ENCODE results near the gene BGLAP.

Gene BGLAP

DNA sequence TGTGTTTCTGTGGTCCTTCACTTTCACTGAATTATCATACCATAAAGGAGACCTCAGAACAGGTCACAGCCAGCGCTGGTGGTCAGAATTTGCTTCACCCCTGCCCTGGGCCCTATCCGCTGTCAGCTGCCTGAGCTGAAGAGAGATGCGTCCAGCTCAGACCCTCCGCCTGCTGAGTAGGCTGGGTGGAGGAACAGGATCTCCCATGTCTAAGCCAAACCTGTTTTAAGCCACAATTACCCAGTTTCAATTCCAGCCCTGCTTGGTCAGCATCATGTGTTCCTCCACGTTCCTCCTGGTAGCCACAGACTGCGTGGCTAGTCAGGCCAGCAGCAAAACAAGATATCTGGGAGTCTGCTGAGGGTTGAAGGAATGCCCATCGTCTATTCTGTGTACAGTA, 13.5 kb upstream of the BGLAP start:
- DNase-seq, result no peak

DNA sequence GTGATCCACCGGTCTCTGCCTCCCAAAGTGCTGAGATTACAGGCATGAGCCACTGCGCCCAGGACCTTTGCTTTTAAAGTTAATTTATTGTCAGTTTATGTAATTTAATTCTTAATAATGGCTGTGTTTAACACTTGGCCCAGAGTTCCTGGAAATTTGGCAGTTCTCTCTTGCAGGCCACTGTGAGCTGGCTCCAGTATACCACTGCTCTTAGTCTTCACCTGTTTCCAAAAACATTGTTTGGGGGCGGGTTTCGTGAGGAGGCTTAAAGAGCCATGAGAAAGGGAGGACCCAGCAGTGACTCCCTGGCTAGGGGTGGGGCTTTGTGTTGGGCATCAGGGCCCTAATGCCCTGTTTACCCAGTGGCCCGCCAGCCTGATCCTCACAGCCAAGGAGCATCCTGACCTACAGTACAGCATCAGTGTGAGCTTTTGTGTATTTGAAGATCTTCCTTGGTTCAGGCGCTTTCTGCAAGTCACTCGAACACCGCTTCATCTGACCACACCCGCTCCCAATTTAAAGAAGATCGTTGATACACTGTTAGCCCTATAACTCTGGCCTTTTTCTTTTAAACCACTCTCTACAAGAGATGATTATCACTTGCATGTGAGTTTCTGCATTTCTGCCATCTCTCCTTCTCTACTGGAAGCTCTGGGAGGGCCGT, 12.0 kb upstream of the BGLAP start:
- DNase-seq, result no peak

GRCh38 chr1:156230473-156230837, 11.5 kb upstream of the BGLAP start:
- no peak for DNase-seq

- no peak for DNase-seq
These were observed 9.6 kb upstream of the BGLAP start for GRCh38 chr1:156232201-156232894.

DNA sequence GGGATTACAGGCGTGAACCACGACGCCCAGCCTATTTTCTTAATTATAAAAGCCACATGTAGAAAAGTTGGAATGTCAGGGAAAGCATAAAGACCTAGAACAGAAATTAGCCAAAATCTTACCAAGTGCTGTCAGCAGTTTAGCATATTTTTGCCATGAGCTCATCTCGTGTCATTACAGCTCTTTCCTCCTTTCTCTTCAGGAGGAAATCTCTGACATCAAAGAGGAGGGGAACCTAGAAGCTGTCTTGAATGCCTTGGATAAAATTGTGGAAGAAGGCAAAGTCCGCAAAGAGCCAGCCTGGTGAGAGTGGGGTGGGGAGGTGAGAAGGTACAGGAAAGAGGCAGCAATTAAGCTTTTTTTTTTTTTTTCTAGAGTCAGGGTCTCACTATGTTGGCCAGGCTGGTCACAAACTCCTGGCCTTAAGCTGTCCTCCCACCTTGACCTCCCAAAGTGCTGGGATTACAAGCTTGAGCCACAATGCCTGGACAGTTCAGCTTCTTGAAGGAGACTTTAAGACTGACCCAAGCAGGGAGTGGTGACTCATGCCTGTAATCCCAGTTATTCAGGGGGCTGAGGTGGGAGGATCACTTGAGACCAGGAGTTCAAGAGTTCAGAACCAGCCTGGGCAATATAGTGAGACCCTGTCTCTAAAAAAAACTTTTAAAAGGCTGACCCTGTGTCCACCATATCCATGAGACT, 8.4 kb upstream of the BGLAP start:
- DNase-seq, result no peak

GRCh38 chr1:156236164-156236563, 5.8 kb upstream of the BGLAP start:
- DNase-seq, result no peak

GRCh38 chr1:156238248-156238647, 3.7 kb upstream of the BGLAP start:
- DNase-seq, result no peak

DNA sequence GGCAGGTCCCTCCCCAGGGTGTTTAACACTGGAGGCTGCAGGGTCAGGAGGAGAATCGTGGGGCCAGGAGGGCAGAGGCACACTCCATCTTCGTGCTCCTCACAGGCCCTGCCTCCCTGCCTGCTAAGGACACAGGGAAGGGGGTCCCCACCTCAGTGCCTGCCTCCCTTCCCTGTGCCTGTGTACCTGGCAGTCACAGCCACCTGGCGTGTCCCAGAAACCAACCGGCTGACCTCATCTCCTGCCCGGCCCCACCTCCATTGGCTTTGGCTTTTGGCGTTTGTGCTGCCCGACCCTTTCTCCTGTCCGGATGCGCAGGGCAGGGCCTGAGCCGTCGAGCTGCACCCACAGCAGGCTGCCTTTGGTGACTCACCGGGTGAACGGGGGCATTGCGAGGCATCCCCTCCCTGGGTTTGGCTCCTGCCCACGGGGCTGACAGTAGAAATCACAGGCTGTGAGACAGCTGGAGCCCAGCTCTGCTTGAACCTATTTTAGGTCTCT, 623 bp upstream of the BGLAP start:
- DNase-seq, result no peak

DNA sequence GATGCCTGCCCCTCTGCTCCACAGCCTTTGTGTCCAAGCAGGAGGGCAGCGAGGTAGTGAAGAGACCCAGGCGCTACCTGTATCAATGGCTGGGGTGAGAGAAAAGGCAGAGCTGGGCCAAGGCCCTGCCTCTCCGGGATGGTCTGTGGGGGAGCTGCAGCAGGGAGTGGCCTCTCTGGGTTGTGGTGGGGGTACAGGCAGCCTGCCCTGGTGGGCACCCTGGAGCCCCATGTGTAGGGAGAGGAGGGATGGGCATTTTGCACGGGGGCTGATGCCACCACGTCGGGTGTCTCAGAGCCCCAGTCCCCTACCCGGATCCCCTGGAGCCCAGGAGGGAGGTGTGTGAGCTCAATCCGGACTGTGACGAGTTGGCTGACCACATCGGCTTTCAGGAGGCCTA, 754 bp downstream of the BGLAP start:
- DNase-seq, result no peak

DNA sequence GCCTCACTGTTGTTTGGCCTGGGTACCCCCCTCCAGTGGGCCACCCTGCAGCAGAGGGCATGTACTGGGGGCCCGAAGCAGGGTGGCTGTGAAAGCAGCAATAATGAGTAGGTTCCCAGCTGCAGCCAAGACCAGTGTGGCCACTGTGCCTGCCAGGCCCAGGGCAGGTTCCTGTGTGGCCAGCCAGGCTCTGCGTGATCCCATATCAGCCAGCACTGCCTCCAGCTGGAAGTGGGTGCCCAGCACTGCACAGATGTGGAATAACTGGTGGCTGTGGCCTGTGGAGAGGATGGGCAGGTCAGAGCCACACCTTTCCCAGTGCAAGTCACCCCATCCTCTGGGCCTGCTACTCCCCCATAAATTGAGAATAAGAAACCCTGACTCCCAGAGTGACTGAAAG, 2.1 kb downstream of the BGLAP start:
- DNase-seq, result no peak

DNA sequence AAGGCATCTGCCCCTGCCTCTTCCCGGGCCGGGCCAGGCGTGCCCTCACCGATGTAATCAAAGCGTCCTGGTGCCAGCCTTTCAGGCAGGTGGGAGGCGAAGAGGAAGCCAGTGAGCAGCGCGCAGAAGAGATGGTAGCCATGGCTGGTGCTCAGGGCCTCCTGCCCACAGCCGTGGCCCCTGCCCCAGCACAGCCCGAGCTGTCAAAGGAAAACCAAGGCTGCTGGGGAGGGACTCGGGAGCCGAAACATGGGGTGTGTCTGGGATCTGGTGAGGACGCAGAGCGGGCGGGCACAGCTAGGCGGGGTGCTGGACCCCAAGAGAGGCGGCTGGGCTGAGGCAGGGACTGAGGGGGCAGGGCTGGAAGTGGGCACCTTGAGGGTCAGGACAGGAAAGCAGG, 2.7 kb downstream of the BGLAP start:
- DNase-seq, result no peak

DNA sequence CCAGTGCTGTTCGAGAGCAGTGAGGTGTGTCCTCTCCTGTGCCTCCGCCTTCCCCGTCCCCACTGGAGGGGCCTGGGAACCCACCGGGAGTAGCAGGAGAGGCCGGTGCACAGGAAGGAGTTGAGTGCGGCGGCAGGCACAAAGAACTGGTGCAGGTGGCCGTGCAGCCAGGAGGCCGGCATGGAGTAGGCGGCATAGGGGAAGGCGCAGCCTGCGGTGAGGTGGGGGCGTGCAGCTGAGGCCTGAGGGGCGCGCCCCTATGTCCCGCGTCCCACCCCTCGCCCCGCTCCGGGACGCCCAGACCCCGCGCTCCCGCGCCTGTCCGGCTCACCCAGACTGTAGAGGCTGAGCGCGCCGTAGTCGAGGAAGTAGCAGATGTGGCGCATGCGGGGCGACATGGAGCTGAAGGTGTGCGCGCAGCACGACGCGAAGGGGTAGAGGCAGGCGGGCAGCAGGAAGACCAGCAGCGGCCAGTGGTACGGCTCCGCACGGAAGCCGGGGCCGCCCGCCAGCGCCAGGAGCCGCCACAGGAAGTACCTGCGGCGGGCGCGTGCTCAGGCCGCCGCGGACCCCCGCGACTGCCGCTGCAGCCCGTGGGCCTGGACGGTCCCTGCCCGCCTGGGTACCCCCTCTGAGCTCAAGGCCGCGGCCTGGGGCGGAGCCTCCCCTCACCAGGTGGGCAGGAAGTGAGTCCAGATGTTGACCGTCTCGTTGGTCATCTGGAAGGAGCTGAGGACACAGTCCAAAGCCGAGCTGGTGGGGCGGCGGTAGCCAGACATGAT, 3.7 kb downstream of the BGLAP start:
- DNase-seq, result peak; percentile 65

- DNase-seq, result peak; percentile 17
These were observed 4.3 kb downstream of the BGLAP start for GRCh38 chr1:156246241-156246780.

GRCh38 chr1:156246781-156247459, 4.9 kb downstream of the BGLAP start:
- DNase-seq, result peak; percentile 23

- peak; percentile 49 for DNase-seq
These were observed 5.7 kb downstream of the BGLAP start, which contains the start of gene PAQR6 for GRCh38 chr1:156247460-156248322. Gene PAQR6 (minus strand): TSS chr1:156248056. CDS start chr1:156246731, 1,325 bp downstream.

DNA sequence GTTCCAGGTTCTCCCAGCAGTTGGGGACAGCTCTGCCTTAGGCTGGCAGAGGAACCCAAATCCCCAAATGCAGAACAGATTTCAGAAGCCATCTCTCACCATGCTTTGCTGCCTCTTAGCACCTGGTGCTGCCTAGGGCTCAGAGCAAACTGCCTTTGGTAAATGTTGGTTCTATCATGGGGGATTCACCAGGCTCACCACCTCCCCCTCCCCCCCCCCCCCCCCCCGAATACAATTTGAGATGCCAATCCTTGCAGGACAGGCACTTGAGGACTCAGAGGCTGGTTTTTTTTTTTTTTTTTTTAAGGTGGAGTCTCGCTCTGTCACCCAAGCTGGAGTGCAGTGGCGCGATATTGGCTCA, 6.3 kb downstream of the BGLAP start:
- no peak for DNase-seq

- DNase-seq, result no peak
These were observed 7.6 kb downstream of the BGLAP start for GRCh38 chr1:156249593-156249992.

GRCh38 chr1:156251527-156251926, 9.5 kb downstream of the BGLAP start:
- DNase-seq, result no peak

DNA sequence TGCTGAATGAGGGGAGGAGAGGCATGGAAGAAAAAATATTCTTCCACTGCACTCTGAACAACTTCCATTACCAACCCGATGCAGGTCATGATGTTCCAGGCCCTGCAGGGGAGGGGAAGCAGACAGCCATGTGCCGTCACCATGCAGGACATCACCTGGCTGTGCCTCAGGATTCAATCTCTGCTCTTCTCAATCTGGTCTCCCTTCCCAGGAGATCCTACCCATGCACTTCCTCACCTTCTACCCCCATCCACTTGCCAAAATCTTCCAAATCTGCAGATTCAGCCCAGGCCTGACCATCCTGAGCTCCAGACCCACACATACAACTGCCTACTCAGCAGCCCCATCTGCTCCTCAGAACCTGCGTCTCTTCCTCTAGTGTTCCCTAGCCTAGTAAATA, 11.7 kb downstream of the BGLAP start:
- no peak for DNase-seq

DNA sequence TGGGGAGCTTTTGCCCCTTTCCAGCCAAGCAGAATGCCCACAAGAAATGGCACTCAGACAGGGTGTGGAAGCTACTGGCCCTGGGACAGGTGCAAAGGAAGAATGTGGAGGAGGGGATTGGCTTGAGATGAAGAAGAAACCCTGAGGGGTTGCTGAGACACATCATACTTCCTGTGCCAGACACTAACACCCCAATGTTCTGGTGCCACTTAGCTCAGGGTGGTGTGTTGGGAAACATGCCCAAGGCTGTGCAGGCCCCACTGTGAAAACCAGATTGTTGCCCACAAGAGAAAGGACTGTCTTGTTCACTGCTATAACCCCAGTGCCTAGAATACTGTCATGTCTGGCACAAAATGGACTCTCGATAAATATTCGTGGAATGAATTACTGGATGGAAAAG, 15.7 kb downstream of the BGLAP start:
- no peak for DNase-seq

DNA sequence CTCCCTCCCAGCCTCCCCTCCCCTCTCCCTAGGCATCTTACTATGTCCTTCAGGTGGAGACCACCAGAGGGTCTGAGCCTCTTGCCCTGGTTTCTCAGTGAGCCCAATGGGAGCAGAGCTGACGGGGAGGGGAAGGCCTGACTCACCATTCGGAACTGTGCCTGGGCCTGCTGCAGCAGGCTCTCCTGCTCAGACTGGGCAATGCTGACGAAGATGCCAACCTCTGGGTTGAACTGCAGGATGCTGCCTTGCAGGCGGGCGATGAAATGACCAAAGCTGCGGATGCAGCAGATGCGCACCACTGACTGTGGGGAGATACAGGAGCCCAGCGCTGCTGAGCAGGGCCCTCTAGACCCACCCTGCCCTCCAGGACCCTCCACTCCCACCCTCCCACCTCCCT, 16.9 kb downstream of the BGLAP start:
- no peak for DNase-seq
